HG03159 (cell line): ENCODE measurements around the gene VPS41.

ENCODE experiments used
- ATAC-seq: cut with Tn5 transposase; IDR thresholded peaks from one replicate; pipeline ENCODE4 v1.9.1; 2021; ENCODE audit warnings: mild to moderate bottlenecking, moderate library complexity; ENCODE audit not compliant: unreplicated experiment

Gene VPS41

GRCh38 chr7:38677981-38678697 lies 230.9 kb downstream of the VPS41 start:
- ATAC-seq = no peak

- ATAC-seq = no peak
Observed at GRCh38 chr7:38675494-38676106, 233.4 kb downstream of the VPS41 start.

- ATAC-seq = no peak
Observed at GRCh38 chr7:38674513-38674912, 234.5 kb downstream of the VPS41 start.

- no peak for ATAC-seq
Observed at GRCh38 chr7:38673795-38674194, 235.2 kb downstream of the VPS41 start.
